ENCODE measurements around the gene ACSS1. TPM values are rescaled to one million over a fixed set of nuclear protein-coding genes. Genes with fewer than 3 reads are reported as not detected.
A peak's percentile ranks its signal among the peaks of the same experiment; 100 is the strongest.

The ACSS1 gene
- total and polyA plus RNA-seq, 2 of the 8 experiments (the other 6 are each of a cell fraction or from before 2014, with no cell fraction given): 2.6 to 3.4 TPM

DNA sequence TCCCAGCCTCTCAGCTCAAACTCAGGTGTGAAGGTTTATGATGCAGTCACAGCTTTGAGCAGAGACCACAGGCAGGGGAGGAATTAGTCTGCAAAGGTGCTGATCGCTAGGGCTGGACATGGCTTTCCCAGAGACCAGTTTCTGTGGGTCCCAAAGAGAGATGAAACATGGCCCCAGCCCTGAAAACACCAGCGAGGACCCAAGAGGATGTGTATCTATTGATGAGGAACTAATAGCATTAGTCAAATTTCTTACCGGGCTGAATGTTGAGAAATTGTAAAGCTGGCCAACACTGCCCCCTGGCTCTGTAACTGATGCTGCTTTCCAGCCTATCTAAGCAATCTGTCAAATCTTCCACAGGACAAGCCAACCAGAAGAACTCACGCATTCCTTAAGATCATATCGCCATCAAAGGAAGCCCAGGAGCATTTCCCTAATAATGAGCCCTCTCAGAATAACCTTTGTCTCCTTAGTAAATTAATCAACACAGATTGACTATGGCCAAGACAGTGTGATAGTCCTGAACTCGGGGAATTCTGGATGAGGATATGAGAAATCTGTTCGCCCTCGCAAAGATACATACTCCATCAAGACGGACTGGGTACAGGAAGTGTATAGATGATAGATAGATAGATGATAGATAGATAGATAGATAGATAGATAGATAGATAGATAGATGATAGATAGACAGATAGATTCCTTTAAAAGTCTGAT, 7.8 kb upstream of the ACSS1 start:
- Histone ChIP-seq H3K9ac (replicated peaks in 1 of 4; ENCODE audit: extremely low read depth in 1 of 4, low read depth in 3 of 4, low read length in 3 of 4) (no peak overlapping the region), H3K23ac (ENCODE audit: insufficient read length) (no peak overlapping the region), H3K36me3 (ENCODE audit: control insufficient read depth in 2 of 4, insufficient read depth in 4 of 4, low read length in 3 of 4) (no peaks in the 10 kb centered on the region), H3K27ac (ENCODE audit: low read depth, low read length) (no peak overlapping the region), H2BK120ac (replicated peaks; ENCODE audit: low read depth, low read length) (no peak overlapping the region), H3K4ac (replicated peaks; ENCODE audit: insufficient read length, low read depth, low read length) (no peak overlapping the region), H3K9me3 (ENCODE audit: insufficient read depth in 2 of 2, low read depth in 1 of 2, low read length in 1 of 2) (no peaks in the 10 kb centered on the region), H4K8ac (ENCODE audit: extremely low read depth, insufficient read depth, low read length) (no peak overlapping the region), H3K27me3 (replicated peaks in 1 of 4; ENCODE audit: control insufficient read depth in 3 of 4, extremely low read depth in 1 of 4, insufficient read depth in 3 of 4, low read length in 3 of 4) (peaks cover 0 to 23% (median 12%) of the 10 kb centered on the region in 4 experiments; a peak in 5 of 7 replicates), H3K4me2 (ENCODE audit: insufficient read depth in 1 of 2, low read depth in 2 of 2, low read length in 2 of 2) (no peak overlapping the region), H3K4me1 (replicated peaks in 1 of 4; ENCODE audit: control insufficient read depth in 3 of 4, insufficient read depth in 4 of 4, low read length in 3 of 4) (no peaks in the 10 kb centered on the region; a peak in 1 of 7 replicates), H4K20me1 (replicated peaks in 1 of 2; ENCODE audit: control insufficient read depth in 1 of 2, insufficient read depth in 2 of 2, low read length in 2 of 2) (peaks cover 0 to 10% of the 10 kb centered on the region in 2 experiments), H3K79me1 (ENCODE audit: low read depth, low read length) (no peaks in the 10 kb centered on the region), H3K56ac (replicated peaks; ENCODE audit: insufficient read length, low read depth, low read length) (no peak overlapping the region), H2BK5ac (ENCODE audit: low read depth, low read length) (no peak overlapping the region), H2BK12ac (ENCODE audit: low read depth, low read length) (no peak overlapping the region), H3K79me2 (ENCODE audit: control insufficient read depth in 1 of 2, insufficient read depth in 2 of 2, low read length in 2 of 2) (no peaks in the 10 kb centered on the region), H4K91ac (replicated peaks; ENCODE audit: insufficient read length, low read length) (no peak overlapping the region), H2AK5ac (ENCODE audit: low read depth, low read length) (no peak overlapping the region), H3K4me3 (ENCODE audit: extremely low read depth in 1 of 4, insufficient read depth in 2 of 4, low read depth in 3 of 4, low read length in 4 of 4) (no peak overlapping the region), H3K23me2 (ENCODE audit: low read depth, low read length) (peaks cover 8% of the 10 kb centered on the region; the same call in 1 of the 2 replicates), H2BK15ac (ENCODE audit: low read length) (no peak overlapping the region), H2AFZ (ENCODE audit: low read length) (no peak overlapping the region), H2BK20ac (ENCODE audit: low read length) (no peak overlapping the region), H3K18ac (ENCODE audit: extremely low read depth, low read length) (no peak overlapping the region), H4K5ac (ENCODE audit: insufficient read length, low read depth, low read length) (no peak overlapping the region), H3K14ac (ENCODE audit: insufficient read length) (no peak overlapping the region)
- no peak for TF ChIP-seq SRF (IDR thresholded peaks at IDR 0.05; ENCODE audit: low read depth, low read length)
- TF ChIP-seq RAD21 (IDR thresholded peaks at IDR 0.05 in 1 of 2, conservative IDR thresholded peaks at IDR 0.05 in 1 of 2; ENCODE audit: low read depth in 2 of 2, low read length in 2 of 2): peak; percentile 93 to 94
- TF ChIP-seq, protein P1, sequence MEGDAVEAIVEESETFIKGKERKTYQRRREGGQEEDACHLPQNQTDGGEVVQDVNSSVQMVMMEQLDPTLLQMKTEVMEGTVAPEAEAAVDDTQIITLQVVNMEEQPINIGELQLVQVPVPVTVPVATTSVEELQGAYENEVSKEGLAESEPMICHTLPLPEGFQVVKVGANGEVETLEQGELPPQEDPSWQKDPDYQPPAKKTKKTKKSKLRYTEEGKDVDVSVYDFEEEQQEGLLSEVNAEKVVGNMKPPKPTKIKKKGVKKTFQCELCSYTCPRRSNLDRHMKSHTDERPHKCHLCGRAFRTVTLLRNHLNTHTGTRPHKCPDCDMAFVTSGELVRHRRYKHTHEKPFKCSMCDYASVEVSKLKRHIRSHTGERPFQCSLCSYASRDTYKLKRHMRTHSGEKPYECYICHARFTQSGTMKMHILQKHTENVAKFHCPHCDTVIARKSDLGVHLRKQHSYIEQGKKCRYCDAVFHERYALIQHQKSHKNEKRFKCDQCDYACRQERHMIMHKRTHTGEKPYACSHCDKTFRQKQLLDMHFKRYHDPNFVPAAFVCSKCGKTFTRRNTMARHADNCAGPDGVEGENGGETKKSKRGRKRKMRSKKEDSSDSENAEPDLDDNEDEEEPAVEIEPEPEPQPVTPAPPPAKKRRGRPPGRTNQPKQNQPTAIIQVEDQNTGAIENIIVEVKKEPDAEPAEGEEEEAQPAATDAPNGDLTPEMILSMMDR (IDR thresholded peaks at IDR 0.05; ENCODE audit: control extremely low read depth in 1 of 3, insufficient read depth in 1 of 3, low read depth in 1 of 3, low read length in 3 of 3): peak; percentile 16 to 79 (median 78)
- no peak for TF ChIP-seq CTBP2 (IDR thresholded peaks at IDR 0.05; ENCODE audit: borderline replicate concordance, insufficient read depth, insufficient read length, low read length)
- no peak for TF ChIP-seq POLR2A (IDR thresholded peaks at IDR 0.05; ENCODE audit: control extremely low read depth in 1 of 2, low read depth in 2 of 2, low read length in 2 of 2)
- TF ChIP-seq JUND (IDR thresholded peaks at IDR 0.05; ENCODE audit: low read length): no peak
- FAIRE-seq (peak; percentile 69), DNase-seq (ENCODE audit: low read depth in 1 of 2, low spot score in 2 of 2) (peak in 1 of 2 experiments; percentile 62)
- POLR2A ChIA-PET (ENCODE audit: partially characterized antibody): interaction anchor here (0.6 to 2.7 kb wide), 2 partner anchors 29 to 72 kb away, joined by 4 to 8 read pairs; no protein-coding TSS in a partner anchor
- CTCF ChIA-PET (ENCODE audit: partially characterized antibody): interaction anchor here (0.5 to 9.1 kb wide), 34 partner anchors 10 to 420 kb away, joined by 3 to 121 read pairs (median 4); partner anchors contain the start of gene VSX1
- 53% methylated on average over 9 of the region's 9 CpGs; no CpG with 5 or more reads in 1 of the 2 experiments for WGBS, 2 experiments (ENCODE audit: extremely low coverage in 1 of 2, insufficient coverage in 1 of 2, insufficient read length in 1 of 2, insufficient replicate concordance in 2 of 2, low coverage in 1 of 2, low lambda C conversion rate in 2 of 2, missing lambda C conversion rate in 1 of 2)
